B cell (primary cell): ENCODE results near the gene RPS18. TPM values are rescaled to one million over a fixed set of nuclear protein-coding genes. Genes with fewer than 3 reads are reported as not detected.

Source experiments
- ATAC-seq: fragments of 200-7000 bp; cut with Tn5 transposase; one replicate; pipeline ENCODE4 v1.10.0; 2021; ENCODE audit warnings: low read depth, mild to moderate bottlenecking, moderate number of reproducible peaks, moderate library complexity
- CTCF ChIA-PET: fragments of 350-600 bp; sonication (Branson Sonifier 250); formaldehyde crosslinking; loops from one replicate; lab custom pipeline; 2021; ENCODE audit warnings: antibody characterized with exemption, inconsistent platforms; lab: Charles Lee
- POLR2A ChIA-PET: fragments of 350-600 bp; sonication (Branson Sonifier 250); formaldehyde crosslinking; loops from one replicate; lab custom pipeline; 2021; ENCODE audit warnings: antibody characterized with exemption; lab: Charles Lee
- DNase-seq: peaks from one replicate; pipeline ENCODE4 v3.0.0; 2013
- H2AFZ ChIP-seq: 2 replicates; pipeline ENCODE4 v1.6.1; 2012; ENCODE audit warnings: mild to moderate bottlenecking, low read depth, low read length; ENCODE audit not compliant: insufficient read depth, poor library complexity, severe bottlenecking
- H3K27ac ChIP-seq, 2 donors: 1 replicate in 1 of 2; 2 replicates in 1 of 2; pipeline ENCODE4 v1.5.1; 2012 to 2013; ENCODE audit warnings: low read length in 2 of 2, mild to moderate bottlenecking in 2 of 2, moderate library complexity in 1 of 2
- H3K27me3 ChIP-seq, 4 experiments: fragments of 200-600 bp in 1 of 4; sonication (generic) in 1 of 4; replicated peaks in 1 of 4; 1 replicate in 2 of 4; 2 replicates in 2 of 4; pipeline versions ENCODE4 v1.6.1 to v1.7.0; 2013 to 2016; ENCODE audit warnings: low read length in 3 of 4, mild to moderate bottlenecking in 2 of 4, mixed read lengths in 1 of 4, moderate library complexity in 1 of 4; ENCODE audit not compliant: insufficient read depth in 4 of 4, control insufficient read depth in 3 of 4; ENCODE audit errors: control extremely low read depth in 1 of 4
- H3K36me3 ChIP-seq, 2 experiments: replicated peaks in 1 of 2; 1 replicate in 1 of 2; 2 replicates in 1 of 2; pipeline versions ENCODE4 v1.6.1 to v1.7.1; 2013; ENCODE audit warnings: low read length in 1 of 2; ENCODE audit not compliant: insufficient read depth in 2 of 2, control insufficient read depth in 1 of 2; ENCODE audit errors: control extremely low read depth in 1 of 2, extremely low read depth in 1 of 2
- H3K4me1 ChIP-seq, 2 donors: fragments of 200-600 bp in 1 of 2; sonication (generic) in 1 of 2; 1 replicate in 1 of 2; 2 replicates in 1 of 2; pipeline versions ENCODE4 v1.5.1 to v1.6.1; 2013 to 2017; ENCODE audit warnings: low read length in 2 of 2; ENCODE audit not compliant: control insufficient read depth in 2 of 2, insufficient read depth in 2 of 2
- H3K4me2 ChIP-seq: replicated peaks from 2 replicates; pipeline ENCODE3; 2012; ENCODE audit warnings: mild to moderate bottlenecking, low read depth, low read length; ENCODE audit not compliant: poor library complexity, severe bottlenecking
- H3K4me3 ChIP-seq, 5 experiments: fragments of 200-600 bp in 1 of 5; sonication (generic) in 1 of 5; 1 replicate in 3 of 5; 2 replicates in 2 of 5; pipeline versions ENCODE4 v1.5.1 to v1.7.0; 2011 to 2016; ENCODE audit warnings: low read length in 4 of 5, mild to moderate bottlenecking in 4 of 5, low read depth in 2 of 5, control low read depth in 1 of 5, moderate library complexity in 1 of 5; ENCODE audit not compliant: insufficient read depth in 1 of 5; ENCODE audit errors: control extremely low read depth in 1 of 5, extremely low read depth in 1 of 5
- H3K79me2 ChIP-seq: fragments of 200-600 bp; sonication (generic); one replicate; pipeline ENCODE4 v1.6.0; 2016; ENCODE audit warnings: low read length; ENCODE audit not compliant: control insufficient read depth, insufficient read depth
- H3K9ac ChIP-seq: fragments of 200-600 bp; sonication (generic); 2 replicates; pipeline ENCODE4 v1.6.1; 2017; ENCODE audit warnings: mild to moderate bottlenecking, low read length, moderate library complexity
- H3K9me3 ChIP-seq, 3 donors: one replicate each; pipeline versions ENCODE4 v1.6.1 to v1.7.1; 2013; ENCODE audit warnings: low read length in 2 of 3; ENCODE audit not compliant: control insufficient read depth in 2 of 3, insufficient read depth in 1 of 3; ENCODE audit errors: control extremely low read depth in 1 of 3
- H4K20me1 ChIP-seq: 2 replicates; pipeline ENCODE4 v1.6.0; 2012; ENCODE audit warnings: mild to moderate bottlenecking, low read length; ENCODE audit not compliant: insufficient read depth, control insufficient read depth, poor library complexity, severe bottlenecking
- H3K27ac Mint-ChIP-seq: one replicate; pipeline ENCODE4 v1.8.0; 2021; ENCODE audit warnings: mixed read lengths
- H3K27me3 Mint-ChIP-seq: one replicate; pipeline ENCODE4 v1.8.0; 2021; ENCODE audit warnings: mixed read lengths
- H3K4me1 Mint-ChIP-seq: one replicate; pipeline ENCODE4 v1.8.0; 2021; ENCODE audit warnings: mixed read lengths
- H3K4me3 Mint-ChIP-seq: one replicate; pipeline ENCODE4 v1.8.0; 2021; ENCODE audit warnings: mixed read lengths
- H3K9me3 Mint-ChIP-seq: one replicate; pipeline ENCODE4 v1.8.0; 2022; ENCODE audit warnings: mixed read lengths; ENCODE audit not compliant: insufficient read depth
- CTCF ChIP-seq: fragments of 200-600 bp; IDR thresholded peaks from one replicate; pipeline ENCODE4 v1.8.0; 2022; ENCODE audit warnings: antibody characterized with exemption, mild to moderate bottlenecking
- EZH2 ChIP-seq: IDR thresholded peaks from 2 replicates; pipeline ENCODE4 v1.6.1; 2012; ENCODE audit warnings: borderline replicate concordance, low read depth, mild to moderate bottlenecking, moderate library complexity, low read length; ENCODE audit not compliant: insufficient read depth, poor library complexity, severe bottlenecking
- WGBS: methylation state at CpG from one replicate; pipeline ENCODE4 v1.1.5; 2013; ENCODE audit warnings: missing lambda C conversion rate; ENCODE audit not compliant: insufficient coverage; 5-methylcytosine and 5-hydroxymethylcytosine counted together
- intact Hi-C: fragments of 100-400 bp; cut with micrococcal nuclease; formaldehyde crosslinking; loops from one replicate; pipeline ENCODE4 v1.10.0; 2022
- polyA plus RNA-seq: library from polyadenylated mRNA; depleted of rRNA; stranded (reverse); fragments of >200 nt; gene quantifications from 2 replicates; pipeline ENCODE4 v1.2.3, GENCODE V29; 2012
- total RNA-seq, 2 donors: library from RNA; stranded (reverse); fragments of 120-200 nt in 1 of 2; gene quantifications; 1 replicate in 1 of 2; 2 replicates in 1 of 2; pipeline versions ENCODE4 v1.2.3 to v1.2.4, GENCODE V29; 2013 to 2022

Gene RPS18
- total and polyA plus RNA-seq, 2 donors (not counting 1 experiment from before 2014, with no cell fraction given) = 3,830 to 5,829 TPM

- Mint-ChIP-seq H3K4me3 (peak overlapping the region; percentile 92), H3K4me1 (peaks cover 74% of the 10 kb centered on the region), H3K27me3 (no peaks in the 10 kb centered on the region), H3K27ac (peak overlapping the region; percentile 91), H3K9me3 (no peaks in the 10 kb centered on the region)
- Histone ChIP-seq H3K36me3 (peaks cover 5 to 57% of the 10 kb centered on the region in 2 experiments), H3K4me2 (peak overlapping the region; percentile 95), H3K27me3 (no peaks in the 10 kb centered on the region), H3K4me3 (peak overlapping the region; percentile 59 to 86 (median 78)), H3K27ac (peak overlapping the region; percentile 80 to 87), H4K20me1 (peaks cover 48% of the 10 kb centered on the region), H3K9me3 (no peaks in the 10 kb centered on the region), H3K79me2 (peaks cover 35% of the 10 kb centered on the region), H3K4me1 (peaks cover 55 to 70% of the 10 kb centered on the region in 2 donors), H2AFZ (peak overlapping the region; percentile 90), H3K9ac (peak overlapping the region; percentile 91)
- DNase-seq = no peak
- ChIA-PET POLR2A (interaction anchor here (0.6 to 5.1 kb wide), 11 partner anchors 12 to 115 kb away, joined by 3 to 39 read pairs (median 8); partner anchors contain the start of genes KIFC1, PFDN6, RGL2 and RING1), CTCF (interaction anchor here (0.6 to 3.9 kb wide), 14 partner anchors 10 to 812 kb away, joined by 3 to 41 read pairs (median 10); partner anchors contain the start of genes PFDN6, RGL2, TAPBP and WDR46)
- intact Hi-C loops = no loop called here
- ATAC-seq = no peak
- TF ChIP-seq EZH2 = no peak
- no peak for TF ChIP-seq CTCF
Measured at GRCh38 chr6:33276581-33276863, 4.6 kb downstream of the RPS18 start.

GRCh38 chr6:33276864-33277662 is 5.2 kb downstream of the RPS18 start, which contains the start of gene B3GALT4:
TSS of gene B3GALT4 (plus strand) at chr6:33277123. CDS start at chr6:33277420, 297 bp downstream.
- Histone ChIP-seq H3K36me3 (peaks cover 5 to 59% of the 10 kb centered on the region in 2 experiments), H3K9me3 (no peaks in the 10 kb centered on the region), H4K20me1 (peaks cover 54% of the 10 kb centered on the region), H3K27me3 (no peaks in the 10 kb centered on the region), H3K9ac (peak within 1 kb of the TSS; percentile 91), H2AFZ (peak within 1 kb of the TSS; percentile 90), H3K4me1 (peaks cover 55 to 69% of the 10 kb centered on the region in 2 donors), H3K79me2 (peaks cover 33% of the 10 kb centered on the region), H3K4me3 (peak within 1 kb of the TSS; percentile 59 to 86 (median 78)), H3K27ac (peak within 1 kb of the TSS; percentile 80 to 87), H3K4me2 (peak within 1 kb of the TSS; percentile 95)
- TF ChIP-seq EZH2 = no peak
- TF ChIP-seq CTCF = peak; percentile 75
- Mint-ChIP-seq H3K4me3 (peak within 1 kb of the TSS; percentile 92), H3K4me1 (peaks cover 69% of the 10 kb centered on the region), H3K9me3 (no peaks in the 10 kb centered on the region), H3K27me3 (no peaks in the 10 kb centered on the region), H3K27ac (peak within 1 kb of the TSS; percentile 98)
- intact Hi-C loops = loop anchor here (1.0 kb wide), 3 partner anchors 12 to 68 kb away; partner anchors contain the start of genes PFDN6 and WDR46
- WGBS = under 1% methylated on average over 80 of the region's 80 CpGs
- ChIA-PET CTCF (interaction anchor here (0.6 to 3.9 kb wide), 21 partner anchors 10 to 812 kb away, joined by 3 to 41 read pairs (median 5); partner anchors contain the start of genes PFDN6, RGL2, TAPBP and WDR46), POLR2A (interaction anchor here (0.6 to 5.1 kb wide), 16 partner anchors 12 to 162 kb away, joined by 3 to 39 read pairs (median 8); partner anchors contain the start of genes KIFC1, PFDN6, RGL2 and RING1)
- DNase-seq (peak; percentile 88), ATAC-seq (peak; percentile 72)
